Measurements from ENCODE around the gene GABBR2. TPM values are rescaled to one million over a fixed set of nuclear protein-coding genes. Genes with fewer than 3 reads are reported as not detected.

The GABBR2 gene
- total and polyA plus RNA-seq, 2 donors, result 0.04 to 0.53 TPM

- Histone ChIP-seq H3K36me3 (ENCODE audit: insufficient read depth) (no peaks in the 10 kb centered on the region), H3K4me3 (ENCODE audit: low read depth, low read length) (no peak overlapping the region), H3K4me1 (ENCODE audit: insufficient read depth) (no peaks in the 10 kb centered on the region), H3K27ac (ENCODE audit: low read depth) (no peak overlapping the region)
- DNase-seq (ENCODE audit: extremely low spot score), result no peak
Measured at GRCh38 chr9:98373609-98374008, 335.1 kb downstream of the GABBR2 start.

GRCh38 chr9:98372077-98372836 lies 336.5 kb downstream of the GABBR2 start:
- WGBS, result 73% methylated on average over 7 of the region's 7 CpGs
- H3K36me3 ChIP-seq (ENCODE audit: insufficient read depth), result no peaks in the 10 kb centered on the region
- no peak for DNase-seq (ENCODE audit: extremely low spot score)
- H3K4me3 ChIP-seq (ENCODE audit: low read depth, low read length), result no peak overlapping the region
- no peaks in the 10 kb centered on the region for H3K4me1 ChIP-seq (ENCODE audit: insufficient read depth)
- no peak overlapping the region for H3K27ac ChIP-seq (ENCODE audit: low read depth)

- 77% methylated on average over 4 of the region's 4 CpGs for WGBS
- no peak overlapping the region for H3K27ac ChIP-seq (ENCODE audit: low read depth)
- no peaks in the 10 kb centered on the region for H3K4me1 ChIP-seq (ENCODE audit: insufficient read depth)
- DNase-seq (ENCODE audit: extremely low spot score), result no peak
- H3K36me3 ChIP-seq (ENCODE audit: insufficient read depth), result no peaks in the 10 kb centered on the region
- H3K4me3 ChIP-seq (ENCODE audit: low read depth, low read length), result no peak overlapping the region
Measured at GRCh38 chr9:98370976-98371315, 337.8 kb downstream of the GABBR2 start.

- DNase-seq (ENCODE audit: extremely low spot score), result no peak
- H3K4me3 ChIP-seq (ENCODE audit: low read depth, low read length), result no peak overlapping the region
- H3K4me1 ChIP-seq (ENCODE audit: insufficient read depth), result no peaks in the 10 kb centered on the region
- no peaks in the 10 kb centered on the region for H3K36me3 ChIP-seq (ENCODE audit: insufficient read depth)
- no peak overlapping the region for H3K27ac ChIP-seq (ENCODE audit: low read depth)
- WGBS, result 93% methylated on average over 9 of the region's 9 CpGs
Measured at GRCh38 chr9:98370300-98370975, 338.3 kb downstream of the GABBR2 start.

GRCh38 chr9:98369896-98370295 lies 338.8 kb downstream of the GABBR2 start:
- no peak overlapping the region for H3K4me3 ChIP-seq (ENCODE audit: low read depth, low read length)
- WGBS, result 98% methylated on average over 2 of the region's 2 CpGs
- no peaks in the 10 kb centered on the region for H3K4me1 ChIP-seq (ENCODE audit: insufficient read depth)
- DNase-seq (ENCODE audit: extremely low spot score), result no peak
- H3K27ac ChIP-seq (ENCODE audit: low read depth), result no peak overlapping the region
- no peaks in the 10 kb centered on the region for H3K36me3 ChIP-seq (ENCODE audit: insufficient read depth)

- Histone ChIP-seq H3K4me3 (ENCODE audit: low read depth, low read length) (no peak overlapping the region), H3K36me3 (ENCODE audit: insufficient read depth) (no peaks in the 10 kb centered on the region), H3K4me1 (ENCODE audit: insufficient read depth) (no peaks in the 10 kb centered on the region), H3K27ac (ENCODE audit: low read depth) (no peak overlapping the region)
- 81% methylated on average over 2 of the region's 2 CpGs for WGBS
- DNase-seq (ENCODE audit: extremely low spot score), result no peak
Measured at GRCh38 chr9:98369471-98369870, 339.3 kb downstream of the GABBR2 start.

GRCh38 chr9:98369066-98369425 lies 339.7 kb downstream of the GABBR2 start:
- DNase-seq (ENCODE audit: extremely low spot score), result no peak
- 82% methylated on average over 6 of the region's 6 CpGs for WGBS
- H3K27ac ChIP-seq (ENCODE audit: low read depth), result no peak overlapping the region

GRCh38 chr9:98368366-98369065 lies 340.2 kb downstream of the GABBR2 start:
- no peaks in the 10 kb centered on the region for H3K4me1 ChIP-seq (ENCODE audit: insufficient read depth)
- H3K27ac ChIP-seq (ENCODE audit: low read depth), result no peak overlapping the region
- 85% methylated on average over 9 of the region's 9 CpGs for WGBS
- no peak overlapping the region for H3K4me3 ChIP-seq (ENCODE audit: low read depth, low read length)
- DNase-seq (ENCODE audit: extremely low spot score), result no peak
- H3K36me3 ChIP-seq (ENCODE audit: insufficient read depth), result no peaks in the 10 kb centered on the region

More at GRCh38 chr9:98369066-98369425, 339.7 kb downstream of the GABBR2 start:
- H3K4me3 ChIP-seq (ENCODE audit: low read depth, low read length), result no peak overlapping the region
- H3K36me3 ChIP-seq (ENCODE audit: insufficient read depth), result no peaks in the 10 kb centered on the region
- H3K4me1 ChIP-seq (ENCODE audit: insufficient read depth), result no peaks in the 10 kb centered on the region

GRCh38 chr9:98367923-98368322 lies 340.8 kb downstream of the GABBR2 start:
- Histone ChIP-seq H3K27ac (ENCODE audit: low read depth) (no peak overlapping the region), H3K36me3 (ENCODE audit: insufficient read depth) (no peaks in the 10 kb centered on the region), H3K4me3 (ENCODE audit: low read depth, low read length) (no peak overlapping the region), H3K4me1 (ENCODE audit: insufficient read depth) (no peaks in the 10 kb centered on the region)
- 75% methylated on average over 5 of the region's 5 CpGs for WGBS
- no peak for DNase-seq (ENCODE audit: extremely low spot score)

GRCh38 chr9:98367371-98367900 lies 341.3 kb downstream of the GABBR2 start:
- Histone ChIP-seq H3K36me3 (ENCODE audit: insufficient read depth) (no peaks in the 10 kb centered on the region), H3K4me1 (ENCODE audit: insufficient read depth) (no peaks in the 10 kb centered on the region), H3K4me3 (ENCODE audit: low read depth, low read length) (no peak overlapping the region), H3K27ac (ENCODE audit: low read depth) (no peak overlapping the region)
- WGBS, result 82% methylated on average over 5 of the region's 5 CpGs
- no peak for DNase-seq (ENCODE audit: extremely low spot score)

GRCh38 chr9:98365781-98366180 lies 343.0 kb downstream of the GABBR2 start:
- H3K36me3 ChIP-seq (ENCODE audit: insufficient read depth), result no peaks in the 10 kb centered on the region
- H3K27ac ChIP-seq (ENCODE audit: low read depth), result no peak overlapping the region
- 80% methylated on average over 1 of the region's 1 CpG for WGBS
- no peak for DNase-seq (ENCODE audit: extremely low spot score)
- no peaks in the 10 kb centered on the region for H3K4me1 ChIP-seq (ENCODE audit: insufficient read depth)
- H3K4me3 ChIP-seq (ENCODE audit: low read depth, low read length), result no peak overlapping the region

GRCh38 chr9:98365227-98365669 lies 343.5 kb downstream of the GABBR2 start:
- Histone ChIP-seq H3K4me3 (ENCODE audit: low read depth, low read length) (no peak overlapping the region), H3K27ac (ENCODE audit: low read depth) (no peak overlapping the region), H3K36me3 (ENCODE audit: insufficient read depth) (no peaks in the 10 kb centered on the region), H3K4me1 (ENCODE audit: insufficient read depth) (no peaks in the 10 kb centered on the region)
- WGBS, result 95% methylated on average over 1 of the region's 1 CpG
- DNase-seq (ENCODE audit: extremely low spot score), result no peak

GRCh38 chr9:98364086-98364485 lies 344.6 kb downstream of the GABBR2 start:
- H3K36me3 ChIP-seq (ENCODE audit: insufficient read depth), result no peaks in the 10 kb centered on the region
- no peak overlapping the region for H3K27ac ChIP-seq (ENCODE audit: low read depth)
- no peaks in the 10 kb centered on the region for H3K4me1 ChIP-seq (ENCODE audit: insufficient read depth)
- WGBS, result 41% methylated on average over 4 of the region's 4 CpGs
- DNase-seq (ENCODE audit: extremely low spot score), result no peak
- no peak overlapping the region for H3K4me3 ChIP-seq (ENCODE audit: low read depth, low read length)

- 31% methylated on average over 6 of the region's 6 CpGs for WGBS
- no peak overlapping the region for H3K4me3 ChIP-seq (ENCODE audit: low read depth, low read length)
- DNase-seq (ENCODE audit: extremely low spot score), result no peak
- no peak overlapping the region for H3K27ac ChIP-seq (ENCODE audit: low read depth)
- H3K4me1 ChIP-seq (ENCODE audit: insufficient read depth), result no peaks in the 10 kb centered on the region
- H3K36me3 ChIP-seq (ENCODE audit: insufficient read depth), result no peaks in the 10 kb centered on the region
Measured at GRCh38 chr9:98363644-98364043, 345.1 kb downstream of the GABBR2 start.

Measured in urinary bladder (tissue), 4 donors.